G401.6 (cell line): ENCODE data around the gene TVP23A.
"Not testable (repeated sequence)": the region's sequence is repeated elsewhere in the genome, so short reads cannot be mapped to it uniquely, and the experiment has no call there.

Source experiments
- FAIRE-seq: peaks from 2 replicates; lab custom pipeline; 2012; peaks lifted over from hg19 to GRCh38; lab: Jason Lieb, UNC

Gene TVP23A

GRCh38 chr16:10835281-10835931 lies 16.8 kb upstream of the TVP23A start:
- FAIRE-seq: no peak

DNA sequence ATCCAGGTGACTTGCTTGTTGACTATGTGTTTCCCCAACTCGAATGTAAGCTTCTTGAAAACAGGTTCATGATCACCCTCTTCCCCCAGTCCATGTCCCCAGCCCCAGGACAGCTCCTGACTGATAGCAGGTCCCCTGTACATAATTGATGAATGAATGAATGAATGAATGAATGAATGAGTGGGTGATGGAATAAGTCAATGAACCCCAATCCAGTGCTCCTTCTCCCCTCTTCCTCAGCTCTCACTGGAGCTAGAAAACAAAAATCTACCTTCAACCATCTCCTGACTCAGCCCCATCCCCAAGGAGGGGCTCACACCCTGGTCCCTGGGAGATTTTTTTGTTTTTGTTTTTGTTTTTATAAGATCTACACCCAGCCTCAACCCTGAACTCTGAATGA lies 16.2 kb upstream of the TVP23A start:
- FAIRE-seq: no peak

GRCh38 chr16:10834130-10834529 lies 15.5 kb upstream of the TVP23A start:
- FAIRE-seq: no peak

DNA sequence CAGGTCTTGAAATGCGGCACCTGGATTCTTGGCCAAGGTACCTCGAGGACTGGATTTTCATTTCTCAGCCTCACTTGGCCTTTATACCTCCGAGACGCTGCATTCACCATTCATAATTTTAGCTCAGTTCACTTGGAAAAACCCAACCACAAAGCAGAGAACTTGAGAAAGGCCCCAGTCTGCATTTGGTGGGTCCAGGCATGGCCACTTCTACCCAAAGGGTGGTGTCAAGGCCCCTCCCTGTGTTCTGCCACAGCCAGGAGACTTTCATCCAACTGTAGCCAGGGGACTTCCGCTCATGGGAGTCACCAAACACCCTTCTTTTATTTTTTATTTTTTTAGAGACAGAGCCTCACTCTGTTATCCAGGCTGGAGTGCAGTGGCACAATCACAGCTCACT lies 14.7 kb upstream of the TVP23A start:
- FAIRE-seq: no peak

- no peak for FAIRE-seq
Measured at GRCh38 chr16:10831894-10832886, 13.6 kb upstream of the TVP23A start.

- FAIRE-seq: not testable (repeated sequence)
Measured at GRCh38 chr16:10830240-10830639, 11.6 kb upstream of the TVP23A start.

GRCh38 chr16:10829390-10830098 lies 10.9 kb upstream of the TVP23A start:
- FAIRE-seq: not testable (repeated sequence)

DNA sequence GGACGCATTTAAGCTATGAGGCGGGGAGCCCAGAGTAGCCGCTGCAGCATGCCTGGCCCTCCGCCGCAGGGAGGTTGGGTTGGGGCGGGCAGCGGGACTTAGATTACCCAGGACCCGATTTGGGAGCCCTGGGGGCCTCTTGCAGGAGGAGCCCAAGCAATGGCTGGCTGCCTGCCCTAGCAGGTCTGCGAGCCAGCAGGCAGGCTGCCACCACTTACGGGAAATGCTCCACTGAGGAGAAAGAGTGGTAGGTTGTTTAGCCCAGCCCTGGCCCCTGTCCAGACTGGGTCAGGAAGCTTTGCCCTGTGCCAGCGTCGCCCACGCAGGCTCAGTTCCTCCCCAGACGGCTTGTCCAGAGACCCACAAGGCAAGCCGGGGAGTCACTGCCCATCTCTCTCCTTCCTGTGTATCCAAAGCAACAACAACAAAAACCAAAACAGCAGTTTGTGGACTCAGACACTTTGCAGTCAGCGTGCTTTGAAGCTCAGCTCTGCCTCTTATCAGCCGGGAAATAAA lies 10.3 kb upstream of the TVP23A start:
- FAIRE-seq: no peak

GRCh38 chr16:10827691-10828341 lies 9.2 kb upstream of the TVP23A start:
- no peak for FAIRE-seq

DNA sequence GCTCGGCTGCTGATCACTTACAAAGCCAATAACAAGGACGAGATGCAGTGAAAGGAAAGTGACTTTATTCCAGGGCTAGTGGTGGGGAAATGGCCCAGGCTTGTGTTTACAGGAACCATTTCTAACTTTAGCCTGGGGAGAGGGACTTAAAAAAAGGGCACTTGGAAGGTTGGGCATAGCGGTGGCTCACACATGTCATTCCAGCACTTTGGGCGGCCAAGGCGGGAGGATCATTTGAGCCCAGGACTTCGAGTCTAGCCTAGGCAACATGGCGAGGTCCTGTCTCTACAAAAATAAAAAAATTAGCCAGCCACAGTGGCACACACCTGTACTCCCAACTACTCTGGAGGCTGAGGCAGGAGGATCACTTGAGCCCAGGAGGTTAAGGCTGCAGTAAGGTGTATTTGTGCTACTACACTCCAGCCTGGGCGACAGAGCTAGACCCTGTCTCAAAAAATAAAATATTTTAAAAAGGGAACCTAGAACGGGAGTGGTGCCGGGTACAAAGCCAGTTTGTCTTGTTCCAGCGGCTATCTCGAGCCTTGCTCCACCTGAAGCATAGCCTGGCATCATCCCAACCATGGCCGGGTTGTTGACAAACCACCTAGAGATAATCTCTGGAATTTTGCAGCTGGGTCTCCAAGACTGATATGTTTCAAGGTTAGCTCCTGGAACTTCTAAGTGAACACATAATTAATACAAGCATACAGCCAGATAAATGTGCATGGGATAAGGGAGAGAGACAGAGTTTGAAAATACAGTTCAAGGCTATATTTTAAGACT lies 5.7 kb upstream of the TVP23A start:
- no peak for FAIRE-seq

DNA sequence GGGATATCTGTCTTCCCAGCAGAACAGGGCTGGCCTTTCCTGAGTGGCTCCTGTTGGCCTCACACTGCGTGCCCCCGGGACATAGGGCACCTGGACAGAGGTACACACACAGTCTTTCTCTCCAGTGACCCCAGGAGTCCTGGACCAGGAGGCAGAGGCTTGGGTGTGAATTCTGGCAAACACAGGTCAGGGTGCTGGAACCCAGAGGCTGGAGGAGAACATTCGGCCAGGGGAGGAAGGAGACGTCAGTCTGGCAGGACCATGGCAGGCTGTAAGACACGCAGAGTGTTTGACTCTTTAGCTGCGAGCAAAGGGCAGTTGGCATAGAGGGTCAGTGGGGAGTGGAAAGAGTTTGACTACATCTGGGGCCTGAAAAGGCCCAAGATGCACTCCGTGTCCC lies 4.1 kb upstream of the TVP23A start:
- no peak for FAIRE-seq

DNA sequence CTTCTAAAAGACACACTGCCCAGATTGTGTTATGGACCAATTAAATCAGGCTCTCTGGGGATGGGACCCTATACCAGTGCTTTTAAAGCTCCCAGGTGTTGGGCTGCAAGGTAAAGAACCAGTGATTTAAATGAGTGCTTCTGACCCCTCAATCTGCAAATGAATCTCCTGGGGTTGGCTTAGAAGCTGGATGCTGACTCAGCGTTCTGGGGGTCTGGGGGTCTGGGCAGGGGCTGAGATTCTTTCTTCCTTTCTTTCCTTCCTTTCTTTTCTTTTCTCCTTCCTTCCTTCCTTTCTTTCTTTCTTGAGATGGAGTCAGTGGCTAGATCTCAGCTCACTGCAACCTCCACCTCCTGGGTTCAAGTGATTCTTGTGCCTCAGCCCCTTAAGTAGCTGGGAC lies 2.0 kb upstream of the TVP23A start:
- FAIRE-seq: no peak

DNA sequence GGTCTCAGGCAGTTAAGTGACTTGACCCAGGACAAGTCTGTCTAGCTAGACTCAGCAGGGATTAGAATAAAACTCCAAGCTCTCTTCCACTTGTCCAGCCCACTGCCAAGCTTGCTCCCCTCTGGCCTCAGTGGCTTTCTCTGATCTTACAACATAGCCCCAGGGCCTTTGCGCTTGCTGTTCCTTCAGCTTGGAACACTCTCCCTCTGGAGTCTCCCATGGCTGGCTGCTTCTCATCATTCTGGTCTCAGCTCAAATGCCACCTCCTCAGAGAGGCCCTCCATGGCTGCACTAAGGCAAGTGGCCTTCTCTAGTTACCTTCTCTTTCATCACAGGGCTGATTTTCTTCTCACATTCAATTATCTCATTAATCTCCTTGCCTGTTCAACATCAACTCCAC lies 1.1 kb downstream of the TVP23A start:
- FAIRE-seq: no peak

- FAIRE-seq: no peak
Measured at GRCh38 chr16:10813099-10813455, 5.5 kb downstream of the TVP23A start.

- FAIRE-seq: no peak
Measured at GRCh38 chr16:10812312-10813098, 6.1 kb downstream of the TVP23A start.

DNA sequence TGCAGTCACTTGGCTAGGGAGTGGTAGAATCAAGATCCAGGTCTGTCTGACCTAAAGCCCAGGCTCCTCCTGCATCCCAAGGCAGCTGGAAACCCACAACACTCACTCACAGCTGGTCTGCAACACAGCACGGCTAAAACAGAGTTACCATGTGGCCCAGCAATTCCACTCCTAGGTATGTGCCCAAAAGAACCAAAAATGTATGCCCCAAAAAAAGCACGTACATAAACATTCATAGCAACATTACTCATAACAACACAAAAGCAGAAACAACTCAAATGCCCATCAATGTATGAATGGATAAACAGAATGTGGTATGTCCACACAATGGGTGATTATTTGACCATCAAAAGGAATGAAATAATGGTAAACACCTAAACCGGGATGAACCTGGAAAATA lies 8.9 kb downstream of the TVP23A start:
- FAIRE-seq: no peak

DNA sequence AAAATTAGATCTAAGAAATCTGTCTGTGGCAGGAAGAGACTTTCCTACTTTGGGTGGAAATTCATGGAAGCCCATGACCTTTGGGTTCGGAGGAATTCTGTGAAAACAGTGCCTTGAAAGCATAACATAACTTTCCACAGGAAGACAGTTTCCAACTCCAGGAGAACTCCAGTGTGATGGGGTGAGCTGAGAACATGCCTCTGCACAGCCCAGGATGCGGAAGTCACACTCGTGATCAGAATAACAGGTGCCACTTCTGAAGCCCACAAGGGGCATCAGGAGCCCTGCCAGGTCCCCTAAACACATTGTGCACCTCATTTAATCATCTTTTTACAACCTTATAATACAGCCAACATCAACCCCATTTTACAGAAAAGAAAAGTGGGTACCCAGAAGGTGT lies 9.7 kb downstream of the TVP23A start:
- FAIRE-seq: no peak

DNA sequence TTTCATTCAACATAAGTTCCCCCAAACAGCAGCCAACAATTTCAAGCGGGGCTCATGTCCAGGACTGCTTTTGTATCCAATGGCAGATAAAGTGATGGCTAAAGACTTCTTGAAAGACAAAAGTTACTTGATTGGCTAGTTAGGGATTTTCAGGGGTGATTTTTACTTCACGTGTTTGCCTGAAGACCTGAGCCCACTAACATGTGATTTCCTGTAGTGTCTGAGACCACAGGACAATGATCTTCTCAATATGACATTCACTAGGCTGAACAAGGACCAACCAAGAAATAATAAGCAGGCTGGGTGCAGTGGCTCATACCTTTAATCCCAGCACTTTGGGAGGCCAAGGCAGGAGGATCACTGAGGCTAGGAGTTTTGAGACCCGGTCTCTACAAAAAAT lies 10.4 kb downstream of the TVP23A start:
- no peak for FAIRE-seq

- no peak for FAIRE-seq
Measured at GRCh38 chr16:10806698-10807097, 11.9 kb downstream of the TVP23A start.

GRCh38 chr16:10805334-10805733 lies 13.3 kb downstream of the TVP23A start:
- no peak for FAIRE-seq

DNA sequence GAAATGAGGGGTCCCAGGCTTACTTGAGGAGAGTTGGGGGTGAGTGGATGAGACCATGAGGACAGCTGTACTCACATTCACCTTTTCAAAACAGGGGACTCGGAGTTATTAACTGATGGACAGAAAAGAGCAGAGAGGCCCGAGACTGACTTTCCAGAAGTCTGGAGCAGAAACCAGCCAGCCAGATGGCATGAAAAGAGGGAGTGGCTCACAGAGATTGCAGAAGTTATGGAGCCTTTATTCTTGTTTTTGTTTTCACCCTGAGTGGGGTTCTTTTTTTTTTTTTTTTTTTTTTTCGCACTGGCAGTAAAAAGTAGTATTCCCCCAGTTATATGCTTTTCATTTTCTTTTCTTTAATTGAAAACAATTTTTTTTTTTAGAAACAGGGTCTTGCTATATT lies 18.9 kb downstream of the TVP23A start:
- no peak for FAIRE-seq
